ENCODE results near the gene SV2B. TPM values are rescaled to one million over a fixed set of nuclear protein-coding genes. Genes with fewer than 3 reads are reported as not detected.

The SV2B gene
- total RNA-seq, 3 donors from 2014 or later: 0.41 to 4.2 (median 0.80) TPM

GRCh38 chr15:91270747-91271146, 170.7 kb downstream of the SV2B start:
- DNase-seq (no peak), ATAC-seq (no peak)
- TF ChIP-seq CTCF (IDR thresholded peaks at IDR 0.05): no peak
- no peak overlapping the region for H3K4me3 ChIP-seq
- no peaks in the 10 kb centered on the region for H3K36me3 ChIP-seq (ENCODE audit: low read depth)
- intact Hi-C loops (cut with DNase I, micrococcal nuclease): loop anchor here in 1 of 2 donors (5.0 kb wide), 1 partner anchor 213 kb away; no protein-coding TSS in a partner anchor
- H3K4me1 ChIP-seq (ENCODE audit: low read depth): no peaks in the 10 kb centered on the region
- H3K9me3 ChIP-seq: peaks cover 1% of the 10 kb centered on the region

- peak; percentile 75 for ATAC-seq
- Histone ChIP-seq H3K36me3 (ENCODE audit: low read depth) (no peaks in the 10 kb centered on the region), H3K4me1 (ENCODE audit: low read depth) (no peaks in the 10 kb centered on the region), H3K9me3 (peaks cover 7% of the 10 kb centered on the region), H3K4me3 (no peak overlapping the region)
- DNase-seq: peak in 2 of 3 donors; percentile 34 to 69
- TF ChIP-seq CTCF (IDR thresholded peaks at IDR 0.05): peak; percentile 24
- intact Hi-C loops (cut with DNase I, micrococcal nuclease): loop anchor here in 1 of 2 donors (5.0 kb wide), 1 partner anchor 214 kb away; no protein-coding TSS in a partner anchor
Observed at GRCh38 chr15:91271565-91272153, 171.6 kb downstream of the SV2B start.

- no peak overlapping the region for H3K4me3 ChIP-seq
- peaks cover 7% of the 10 kb centered on the region for H3K9me3 ChIP-seq
- no peak for DNase-seq
- TF ChIP-seq CTCF (IDR thresholded peaks at IDR 0.05): no peak
- no peaks in the 10 kb centered on the region for H3K36me3 ChIP-seq (ENCODE audit: low read depth)
- no peak for ATAC-seq
- intact Hi-C loops (cut with DNase I, micrococcal nuclease): no loop called here
- H3K4me1 ChIP-seq (ENCODE audit: low read depth): no peaks in the 10 kb centered on the region
Observed at GRCh38 chr15:91275844-91276243, 175.8 kb downstream of the SV2B start.

GRCh38 chr15:91278951-91279350, 178.9 kb downstream of the SV2B start:
- intact Hi-C loops (cut with DNase I, micrococcal nuclease): no loop called here
- Histone ChIP-seq H3K36me3 (ENCODE audit: low read depth) (no peaks in the 10 kb centered on the region), H3K4me3 (no peak overlapping the region), H3K9me3 (peaks cover 7% of the 10 kb centered on the region), H3K4me1 (ENCODE audit: low read depth) (no peaks in the 10 kb centered on the region)
- TF ChIP-seq CTCF (IDR thresholded peaks at IDR 0.05): no peak
- ATAC-seq: no peak
- no peak for DNase-seq

GRCh38 chr15:91279486-91279885, 179.4 kb downstream of the SV2B start:
- Histone ChIP-seq H3K9me3 (peaks cover 7% of the 10 kb centered on the region), H3K36me3 (ENCODE audit: low read depth) (no peaks in the 10 kb centered on the region), H3K4me3 (no peak overlapping the region), H3K4me1 (ENCODE audit: low read depth) (no peaks in the 10 kb centered on the region)
- no peak for DNase-seq
- intact Hi-C loops (cut with DNase I, micrococcal nuclease): no loop called here
- no peak for ATAC-seq
- no peak for TF ChIP-seq CTCF (IDR thresholded peaks at IDR 0.05)

Data from mucosa of descending colon (tissue), 3 donors.